Astrocyte (in vitro differentiated cells and primary cell): Measurements from ENCODE around the gene STEAP1.
"Not testable (repeated sequence)": the region's sequence is repeated elsewhere in the genome, so short reads cannot be mapped to it uniquely, and the experiment has no call there.

Source experiments
- CTCF ChIP-seq: IDR thresholded peaks from 2 replicates; pipeline ENCODE4 v1.5.1; 2011; ENCODE audit warnings: low read depth, mild to moderate bottlenecking, inconsistent platforms, low read length, moderate library complexity; ENCODE audit not compliant: insufficient read depth
- EZH2 ChIP-seq: IDR thresholded peaks from 2 replicates; pipeline ENCODE4 v1.6.1; 2012; ENCODE audit warnings: mild to moderate bottlenecking, low read length, inconsistent platforms; ENCODE audit not compliant: insufficient read depth

GRCh38 chr7:90152642-90153253 lies 1.5 kb upstream of the STEAP1 start:
- TF ChIP-seq CTCF, result peak; percentile 32
- not testable (repeated sequence) for TF ChIP-seq EZH2
